B cell (primary cell): ENCODE data around the gene MYO1G. TPM values are rescaled to one million over a fixed set of nuclear protein-coding genes. Genes with fewer than 3 reads are reported as not detected.

Experiments used
- ATAC-seq: fragments of 200-7000 bp; cut with Tn5 transposase; one replicate; pipeline ENCODE4 v1.10.0; 2021; ENCODE audit warnings: low read depth, mild to moderate bottlenecking, moderate number of reproducible peaks, moderate library complexity
- CTCF ChIA-PET: fragments of 350-600 bp; sonication (Branson Sonifier 250); formaldehyde crosslinking; loops from one replicate; lab custom pipeline; 2021; ENCODE audit warnings: antibody characterized with exemption, inconsistent platforms; lab: Charles Lee
- POLR2A ChIA-PET: fragments of 350-600 bp; sonication (Branson Sonifier 250); formaldehyde crosslinking; loops from one replicate; lab custom pipeline; 2021; ENCODE audit warnings: antibody characterized with exemption; lab: Charles Lee
- DNase-seq: peaks from one replicate; pipeline ENCODE4 v3.0.0; 2013
- H2AFZ ChIP-seq: 2 replicates; pipeline ENCODE4 v1.6.1; 2012; ENCODE audit warnings: mild to moderate bottlenecking, low read depth, low read length; ENCODE audit not compliant: insufficient read depth, poor library complexity, severe bottlenecking
- H3K27ac ChIP-seq, 2 donors: 1 replicate in 1 of 2; 2 replicates in 1 of 2; pipeline ENCODE4 v1.5.1; 2012 to 2013; ENCODE audit warnings: low read length in 2 of 2, mild to moderate bottlenecking in 2 of 2, moderate library complexity in 1 of 2
- H3K27me3 ChIP-seq, 4 experiments: fragments of 200-600 bp in 1 of 4; sonication (generic) in 1 of 4; replicated peaks in 1 of 4; 1 replicate in 2 of 4; 2 replicates in 2 of 4; pipeline versions ENCODE4 v1.6.1 to v1.7.0; 2013 to 2016; ENCODE audit warnings: low read length in 3 of 4, mild to moderate bottlenecking in 2 of 4, mixed read lengths in 1 of 4, moderate library complexity in 1 of 4; ENCODE audit not compliant: insufficient read depth in 4 of 4, control insufficient read depth in 3 of 4; ENCODE audit errors: control extremely low read depth in 1 of 4
- H3K36me3 ChIP-seq, 2 experiments: replicated peaks in 1 of 2; 1 replicate in 1 of 2; 2 replicates in 1 of 2; pipeline versions ENCODE4 v1.6.1 to v1.7.1; 2013; ENCODE audit warnings: low read length in 1 of 2; ENCODE audit not compliant: insufficient read depth in 2 of 2, control insufficient read depth in 1 of 2; ENCODE audit errors: control extremely low read depth in 1 of 2, extremely low read depth in 1 of 2
- H3K4me1 ChIP-seq, 2 donors: fragments of 200-600 bp in 1 of 2; sonication (generic) in 1 of 2; 1 replicate in 1 of 2; 2 replicates in 1 of 2; pipeline versions ENCODE4 v1.5.1 to v1.6.1; 2013 to 2017; ENCODE audit warnings: low read length in 2 of 2; ENCODE audit not compliant: control insufficient read depth in 2 of 2, insufficient read depth in 2 of 2
- H3K4me2 ChIP-seq: replicated peaks from 2 replicates; pipeline ENCODE3; 2012; ENCODE audit warnings: mild to moderate bottlenecking, low read depth, low read length; ENCODE audit not compliant: poor library complexity, severe bottlenecking
- H3K4me3 ChIP-seq, 5 experiments: fragments of 200-600 bp in 1 of 5; sonication (generic) in 1 of 5; 1 replicate in 3 of 5; 2 replicates in 2 of 5; pipeline versions ENCODE4 v1.5.1 to v1.7.0; 2011 to 2016; ENCODE audit warnings: low read length in 4 of 5, mild to moderate bottlenecking in 4 of 5, low read depth in 2 of 5, control low read depth in 1 of 5, moderate library complexity in 1 of 5; ENCODE audit not compliant: insufficient read depth in 1 of 5; ENCODE audit errors: control extremely low read depth in 1 of 5, extremely low read depth in 1 of 5
- H3K79me2 ChIP-seq: fragments of 200-600 bp; sonication (generic); one replicate; pipeline ENCODE4 v1.6.0; 2016; ENCODE audit warnings: low read length; ENCODE audit not compliant: control insufficient read depth, insufficient read depth
- H3K9ac ChIP-seq: fragments of 200-600 bp; sonication (generic); 2 replicates; pipeline ENCODE4 v1.6.1; 2017; ENCODE audit warnings: mild to moderate bottlenecking, low read length, moderate library complexity
- H3K9me3 ChIP-seq, 3 donors: one replicate each; pipeline versions ENCODE4 v1.6.1 to v1.7.1; 2013; ENCODE audit warnings: low read length in 2 of 3; ENCODE audit not compliant: control insufficient read depth in 2 of 3, insufficient read depth in 1 of 3; ENCODE audit errors: control extremely low read depth in 1 of 3
- H4K20me1 ChIP-seq: 2 replicates; pipeline ENCODE4 v1.6.0; 2012; ENCODE audit warnings: mild to moderate bottlenecking, low read length; ENCODE audit not compliant: insufficient read depth, control insufficient read depth, poor library complexity, severe bottlenecking
- H3K27ac Mint-ChIP-seq: one replicate; pipeline ENCODE4 v1.8.0; 2021; ENCODE audit warnings: mixed read lengths
- H3K27me3 Mint-ChIP-seq: one replicate; pipeline ENCODE4 v1.8.0; 2021; ENCODE audit warnings: mixed read lengths
- H3K4me1 Mint-ChIP-seq: one replicate; pipeline ENCODE4 v1.8.0; 2021; ENCODE audit warnings: mixed read lengths
- H3K4me3 Mint-ChIP-seq: one replicate; pipeline ENCODE4 v1.8.0; 2021; ENCODE audit warnings: mixed read lengths
- H3K9me3 Mint-ChIP-seq: one replicate; pipeline ENCODE4 v1.8.0; 2022; ENCODE audit warnings: mixed read lengths; ENCODE audit not compliant: insufficient read depth
- EZH2 ChIP-seq: IDR thresholded peaks from 2 replicates; pipeline ENCODE4 v1.6.1; 2012; ENCODE audit warnings: borderline replicate concordance, low read depth, mild to moderate bottlenecking, moderate library complexity, low read length; ENCODE audit not compliant: insufficient read depth, poor library complexity, severe bottlenecking
- WGBS: methylation state at CpG from one replicate; pipeline ENCODE4 v1.1.5; 2013; ENCODE audit warnings: missing lambda C conversion rate; ENCODE audit not compliant: insufficient coverage; 5-methylcytosine and 5-hydroxymethylcytosine counted together
- intact Hi-C: fragments of 100-400 bp; cut with micrococcal nuclease; formaldehyde crosslinking; loops from one replicate; pipeline ENCODE4 v1.10.0; 2022
- polyA plus RNA-seq: library from polyadenylated mRNA; depleted of rRNA; stranded (reverse); fragments of >200 nt; gene quantifications from 2 replicates; pipeline ENCODE4 v1.2.3, GENCODE V29; 2012
- total RNA-seq, 2 donors: library from RNA; stranded (reverse); fragments of 120-200 nt in 1 of 2; gene quantifications; 1 replicate in 1 of 2; 2 replicates in 1 of 2; pipeline versions ENCODE4 v1.2.3 to v1.2.4, GENCODE V29; 2013 to 2022
- TF ChIP-seq, protein P1 (sequence below): fragments of 200-600 bp; IDR thresholded peaks from one replicate; pipeline ENCODE4 v1.8.0; 2022; ENCODE audit warnings: antibody characterized with exemption, mild to moderate bottlenecking

Gene MYO1G
- total and polyA plus RNA-seq, 2 donors (not counting 1 experiment from before 2014, with no cell fraction given): 104 to 239 TPM

DNA sequence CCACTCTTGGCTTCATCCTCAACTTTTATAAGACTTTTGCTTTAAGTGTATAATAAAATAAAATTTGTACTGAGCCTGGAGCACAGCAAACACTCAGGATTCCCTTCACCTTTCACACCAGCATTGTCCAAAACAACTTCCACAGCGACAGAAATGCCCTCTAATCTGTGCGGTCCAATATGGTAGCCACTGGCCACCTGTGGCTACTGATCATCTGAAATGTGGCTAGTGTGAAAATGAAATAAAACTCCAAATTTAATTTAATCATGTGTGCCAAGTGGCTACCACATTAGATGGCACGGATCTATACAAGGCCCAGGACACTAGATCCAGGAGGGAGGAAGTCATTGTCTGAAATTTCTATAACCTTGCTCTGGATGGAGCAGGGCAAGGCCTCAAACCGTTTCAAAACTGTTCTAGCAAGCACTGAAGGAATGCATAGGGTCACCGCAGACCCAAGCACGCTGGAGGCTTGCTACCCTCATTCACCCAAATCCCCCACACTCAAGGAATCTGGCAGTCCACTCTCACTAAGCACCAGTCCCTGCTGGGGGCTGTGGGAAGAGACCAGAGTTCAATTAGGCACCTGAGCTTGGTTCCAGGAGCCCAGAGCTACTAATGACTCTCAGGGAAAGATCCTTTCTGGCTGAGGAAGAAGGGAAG, 6.3 kb upstream of the MYO1G start:
- Histone ChIP-seq H3K4me1 (peaks cover 42 to 52% of the 10 kb centered on the region in 2 donors), H3K9me3 (no peaks in the 10 kb centered on the region), H3K27ac (peak overlapping the region; percentile 97 to 98), H2AFZ (no peak overlapping the region), H3K79me2 (peaks cover 22% of the 10 kb centered on the region), H3K27me3 (no peaks in the 10 kb centered on the region), H3K36me3 (peaks cover 0 to 44% of the 10 kb centered on the region in 2 experiments), H3K4me2 (peak overlapping the region; percentile 90), H4K20me1 (no peaks in the 10 kb centered on the region), H3K9ac (peak overlapping the region; percentile 78), H3K4me3 (peak overlapping the region; percentile 36 to 92 (median 73))
- ChIA-PET CTCF (interaction anchor here (4.0 kb wide), 1 partner anchor 12 kb away, joined by 14 read pairs; no protein-coding TSS in a partner anchor), POLR2A (interaction anchor here (0.7 to 1.3 kb wide), 4 partner anchors 14 to 42 kb away, joined by 3 to 6 read pairs (median 4); no protein-coding TSS in a partner anchor)
- H3K9me3 Mint-ChIP-seq: no peaks in the 10 kb centered on the region
- 53% methylated on average over 2 of the region's 6 CpGs for WGBS
- DNase-seq: no peak
- H3K27me3 Mint-ChIP-seq: no peaks in the 10 kb centered on the region
- peak overlapping the region; percentile 98 for H3K4me3 Mint-ChIP-seq
- no peak for ATAC-seq
- intact Hi-C loops: loop anchor here (5.0 kb wide), 2 partner anchors 138 to 233 kb away; partner anchors contain the start of gene H2AZ2
- peak overlapping the region; percentile 98 for H3K27ac Mint-ChIP-seq
- no peak for TF ChIP-seq EZH2
- TF ChIP-seq, protein P1, sequence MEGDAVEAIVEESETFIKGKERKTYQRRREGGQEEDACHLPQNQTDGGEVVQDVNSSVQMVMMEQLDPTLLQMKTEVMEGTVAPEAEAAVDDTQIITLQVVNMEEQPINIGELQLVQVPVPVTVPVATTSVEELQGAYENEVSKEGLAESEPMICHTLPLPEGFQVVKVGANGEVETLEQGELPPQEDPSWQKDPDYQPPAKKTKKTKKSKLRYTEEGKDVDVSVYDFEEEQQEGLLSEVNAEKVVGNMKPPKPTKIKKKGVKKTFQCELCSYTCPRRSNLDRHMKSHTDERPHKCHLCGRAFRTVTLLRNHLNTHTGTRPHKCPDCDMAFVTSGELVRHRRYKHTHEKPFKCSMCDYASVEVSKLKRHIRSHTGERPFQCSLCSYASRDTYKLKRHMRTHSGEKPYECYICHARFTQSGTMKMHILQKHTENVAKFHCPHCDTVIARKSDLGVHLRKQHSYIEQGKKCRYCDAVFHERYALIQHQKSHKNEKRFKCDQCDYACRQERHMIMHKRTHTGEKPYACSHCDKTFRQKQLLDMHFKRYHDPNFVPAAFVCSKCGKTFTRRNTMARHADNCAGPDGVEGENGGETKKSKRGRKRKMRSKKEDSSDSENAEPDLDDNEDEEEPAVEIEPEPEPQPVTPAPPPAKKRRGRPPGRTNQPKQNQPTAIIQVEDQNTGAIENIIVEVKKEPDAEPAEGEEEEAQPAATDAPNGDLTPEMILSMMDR: no peak
- peaks cover 62% of the 10 kb centered on the region for H3K4me1 Mint-ChIP-seq

DNA sequence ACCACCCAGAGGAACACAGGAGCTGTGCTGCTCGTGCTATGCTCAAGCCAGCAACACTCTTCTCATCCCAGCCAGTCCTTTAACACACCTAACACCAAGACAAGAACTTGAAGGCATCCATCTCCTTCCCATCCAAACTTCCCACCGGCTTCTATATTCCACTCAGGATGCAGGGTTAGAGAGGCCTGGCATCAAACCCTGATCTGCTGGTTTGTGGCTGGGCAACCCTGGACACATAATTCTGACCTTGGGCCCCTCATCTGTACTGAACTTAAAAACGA, 5.6 kb upstream of the MYO1G start:
- no peak overlapping the region for H2AFZ ChIP-seq
- CTCF ChIA-PET: interaction anchor here (0.7 to 4.0 kb wide), 3 partner anchors 11 to 96 kb away, joined by 3 to 14 read pairs (median 3); no protein-coding TSS in a partner anchor
- no peak overlapping the region for H3K4me3 ChIP-seq

More for the DNA sequence above, 5.6 kb upstream of the MYO1G start:
- Histone ChIP-seq H3K9me3 (no peaks in the 10 kb centered on the region), H3K79me2 (peaks cover 22% of the 10 kb centered on the region), H4K20me1 (no peaks in the 10 kb centered on the region), H3K27ac (peak overlapping the region in 1 of 2 donors; percentile 97), H3K4me1 (peaks cover 49 to 60% of the 10 kb centered on the region in 2 donors), H3K36me3 (peaks cover 0 to 44% of the 10 kb centered on the region in 2 experiments), H3K4me2 (peak overlapping the region; percentile 90), H3K9ac (no peak overlapping the region), H3K27me3 (no peaks in the 10 kb centered on the region)
- ATAC-seq (no peak), DNase-seq (no peak)
- Mint-ChIP-seq H3K27ac (peak overlapping the region; percentile 98), H3K9me3 (no peaks in the 10 kb centered on the region), H3K4me1 (peaks cover 70% of the 10 kb centered on the region), H3K27me3 (no peaks in the 10 kb centered on the region), H3K4me3 (peak overlapping the region; percentile 60)
- TF ChIP-seq, protein P1: no peak
- no peak for TF ChIP-seq EZH2
- intact Hi-C loops: no loop called here
- POLR2A ChIA-PET: interaction anchor here (0.6 kb wide), 1 partner anchor 56 kb away, joined by 8 read pairs; no protein-coding TSS in a partner anchor
- 64% methylated on average over 3 of the region's 3 CpGs for WGBS
